Activated T-cell treated with anti-CD3 and anti-CD28 coated beads, Interleukin-2, amount 50 U/mL, for 4 hours (primary cell): Measurements from ENCODE around the gene DCC. TPM values are rescaled to one million over a fixed set of nuclear protein-coding genes. Genes with fewer than 3 reads are reported as not detected.

ENCODE experiments used
- ATAC-seq, 2 donors: fragments of 200-7000 bp; cut with Tn5 transposase; one replicate each; pipeline ENCODE4 v1.10.0; 2021
- DNase-seq: peaks from one replicate; pipeline ENCODE4 v3.0.0-alpha.2; 2020
- H3K27me3 Mint-ChIP-seq: one replicate; pipeline ENCODE4 v1.8.0; 2021; ENCODE audit warnings: low read depth, mixed read lengths
- H3K36me3 Mint-ChIP-seq: one replicate; pipeline ENCODE4 v1.8.0; 2022; ENCODE audit warnings: mixed read lengths; ENCODE audit not compliant: insufficient read depth
- H3K4me1 Mint-ChIP-seq: one replicate; pipeline ENCODE4 v1.8.0; 2021; ENCODE audit warnings: low read depth, mixed read lengths
- H3K4me3 Mint-ChIP-seq: one replicate; pipeline ENCODE4 v1.8.0; 2021; ENCODE audit warnings: mild to moderate bottlenecking, moderate library complexity, mixed read lengths
- H3K9me3 Mint-ChIP-seq: one replicate; pipeline ENCODE4 v1.8.0; 2021; ENCODE audit warnings: mixed read lengths
- total RNA-seq, 3 donors: library from RNA; stranded (reverse); gene quantifications; one replicate each; pipeline ENCODE4 v1.2.1, GENCODE V29; 2021

The DCC gene
- total RNA-seq, 3 donors from 2014 or later: not detected

- DNase-seq: no peak
- H3K4me1 Mint-ChIP-seq: no peaks in the 10 kb centered on the region
- ATAC-seq: no peak
- H3K36me3 Mint-ChIP-seq: no peaks in the 10 kb centered on the region
- no peak overlapping the region for H3K4me3 Mint-ChIP-seq
- H3K27me3 Mint-ChIP-seq: no peaks in the 10 kb centered on the region
- H3K9me3 Mint-ChIP-seq: peaks cover 11% of the 10 kb centered on the region
Observed at GRCh38 chr18:52657043-52657805, 317.2 kb downstream of the DCC start.

- H3K27me3 Mint-ChIP-seq: no peaks in the 10 kb centered on the region
- H3K36me3 Mint-ChIP-seq: no peaks in the 10 kb centered on the region
- DNase-seq (no peak), ATAC-seq (no peak)
- no peak overlapping the region for H3K4me3 Mint-ChIP-seq
- no peaks in the 10 kb centered on the region for H3K9me3 Mint-ChIP-seq
- H3K4me1 Mint-ChIP-seq: no peaks in the 10 kb centered on the region
Observed at GRCh38 chr18:52667463-52668065, 327.6 kb downstream of the DCC start.

- H3K9me3 Mint-ChIP-seq: peaks cover 3% of the 10 kb centered on the region
- DNase-seq: no peak
- no peak overlapping the region for H3K4me3 Mint-ChIP-seq
- ATAC-seq: no peak
- no peaks in the 10 kb centered on the region for H3K27me3 Mint-ChIP-seq
- H3K36me3 Mint-ChIP-seq: no peaks in the 10 kb centered on the region
- H3K4me1 Mint-ChIP-seq: no peaks in the 10 kb centered on the region
Observed at GRCh38 chr18:52670896-52671295, 330.9 kb downstream of the DCC start.

- Mint-ChIP-seq H3K9me3 (peaks cover 3% of the 10 kb centered on the region), H3K27me3 (no peaks in the 10 kb centered on the region), H3K4me3 (no peak overlapping the region), H3K36me3 (no peaks in the 10 kb centered on the region), H3K4me1 (no peaks in the 10 kb centered on the region)
- DNase-seq (no peak), ATAC-seq (no peak)
Observed at GRCh38 chr18:52678034-52678433, 338.0 kb downstream of the DCC start.

- Mint-ChIP-seq H3K27me3 (no peaks in the 10 kb centered on the region), H3K4me1 (no peaks in the 10 kb centered on the region), H3K9me3 (peaks cover 3% of the 10 kb centered on the region), H3K36me3 (no peaks in the 10 kb centered on the region), H3K4me3 (no peak overlapping the region)
- no peak for DNase-seq
- ATAC-seq: no peak
Observed at GRCh38 chr18:52678551-52678950, 338.6 kb downstream of the DCC start.

- Mint-ChIP-seq H3K36me3 (no peaks in the 10 kb centered on the region), H3K27me3 (no peaks in the 10 kb centered on the region), H3K4me3 (no peak overlapping the region), H3K9me3 (peaks cover 3% of the 10 kb centered on the region), H3K4me1 (no peaks in the 10 kb centered on the region)
- no peak for DNase-seq
- ATAC-seq: no peak
Observed at GRCh38 chr18:52679354-52679753, 339.4 kb downstream of the DCC start.

GRCh38 chr18:52682260-52682659 is 342.3 kb downstream of the DCC start:
- H3K27me3 Mint-ChIP-seq: no peaks in the 10 kb centered on the region
- no peaks in the 10 kb centered on the region for H3K4me1 Mint-ChIP-seq
- DNase-seq (no peak), ATAC-seq (no peak)
- H3K9me3 Mint-ChIP-seq: peaks cover 3% of the 10 kb centered on the region
- no peak overlapping the region for H3K4me3 Mint-ChIP-seq
- no peaks in the 10 kb centered on the region for H3K36me3 Mint-ChIP-seq

GRCh38 chr18:52685316-52685715 is 345.3 kb downstream of the DCC start:
- ATAC-seq (no peak), DNase-seq (no peak)
- H3K4me3 Mint-ChIP-seq: no peak overlapping the region
- H3K27me3 Mint-ChIP-seq: no peaks in the 10 kb centered on the region
- H3K4me1 Mint-ChIP-seq: no peaks in the 10 kb centered on the region
- no peaks in the 10 kb centered on the region for H3K36me3 Mint-ChIP-seq
- peaks cover 3% of the 10 kb centered on the region for H3K9me3 Mint-ChIP-seq

- Mint-ChIP-seq H3K4me3 (no peak overlapping the region), H3K4me1 (no peaks in the 10 kb centered on the region), H3K27me3 (no peaks in the 10 kb centered on the region), H3K36me3 (no peaks in the 10 kb centered on the region), H3K9me3 (no peaks in the 10 kb centered on the region)
- DNase-seq: no peak
- no peak for ATAC-seq
Observed at GRCh38 chr18:52691841-52692240, 351.8 kb downstream of the DCC start.

GRCh38 chr18:52694804-52695203 is 354.8 kb downstream of the DCC start:
- Mint-ChIP-seq H3K27me3 (no peaks in the 10 kb centered on the region), H3K36me3 (no peaks in the 10 kb centered on the region), H3K4me3 (no peak overlapping the region), H3K4me1 (no peaks in the 10 kb centered on the region), H3K9me3 (no peaks in the 10 kb centered on the region)
- ATAC-seq (no peak), DNase-seq (no peak)

- DNase-seq: no peak
- ATAC-seq: no peak
- no peaks in the 10 kb centered on the region for H3K27me3 Mint-ChIP-seq
Observed at GRCh38 chr18:52700116-52700515, 360.1 kb downstream of the DCC start.

GRCh38 chr18:52700816-52701215 is 360.8 kb downstream of the DCC start:
- Mint-ChIP-seq H3K36me3 (no peaks in the 10 kb centered on the region), H3K9me3 (peaks cover 4% of the 10 kb centered on the region), H3K4me3 (no peak overlapping the region), H3K27me3 (no peaks in the 10 kb centered on the region), H3K4me1 (no peaks in the 10 kb centered on the region)
- ATAC-seq: no peak
- no peak for DNase-seq

More at GRCh38 chr18:52700116-52700515, 360.1 kb downstream of the DCC start:
- H3K9me3 Mint-ChIP-seq: peaks cover 4% of the 10 kb centered on the region
- H3K36me3 Mint-ChIP-seq: no peaks in the 10 kb centered on the region
- no peaks in the 10 kb centered on the region for H3K4me1 Mint-ChIP-seq
- no peak overlapping the region for H3K4me3 Mint-ChIP-seq

GRCh38 chr18:52701219-52701935 is 361.4 kb downstream of the DCC start:
- no peaks in the 10 kb centered on the region for H3K4me1 Mint-ChIP-seq
- no peak for ATAC-seq
- no peaks in the 10 kb centered on the region for H3K36me3 Mint-ChIP-seq

GRCh38 chr18:52715421-52715820 is 375.4 kb downstream of the DCC start:
- no peaks in the 10 kb centered on the region for H3K27me3 Mint-ChIP-seq
- H3K4me1 Mint-ChIP-seq: no peaks in the 10 kb centered on the region
- H3K36me3 Mint-ChIP-seq: no peaks in the 10 kb centered on the region
- H3K9me3 Mint-ChIP-seq: peaks cover 4% of the 10 kb centered on the region
- no peak overlapping the region for H3K4me3 Mint-ChIP-seq
- DNase-seq (no peak), ATAC-seq (no peak)

More at GRCh38 chr18:52701219-52701935, 361.4 kb downstream of the DCC start:
- H3K27me3 Mint-ChIP-seq: no peaks in the 10 kb centered on the region
- peaks cover 4% of the 10 kb centered on the region for H3K9me3 Mint-ChIP-seq
- no peak for DNase-seq
- H3K4me3 Mint-ChIP-seq: no peak overlapping the region

GRCh38 chr18:52715991-52716390 is 376.0 kb downstream of the DCC start:
- Mint-ChIP-seq H3K36me3 (no peaks in the 10 kb centered on the region), H3K4me3 (no peak overlapping the region), H3K4me1 (no peaks in the 10 kb centered on the region), H3K9me3 (peaks cover 7% of the 10 kb centered on the region), H3K27me3 (no peaks in the 10 kb centered on the region)
- ATAC-seq (no peak), DNase-seq (no peak)
